Mesenchymal stem cell (in vitro differentiated cells and primary cell): ENCODE measurements around the gene MAPKAP1.

ENCODE experiments used
- DNase-seq: peaks from one replicate; pipeline ENCODE4 v3.0.0-alpha.2; 2013
- H2AFZ ChIP-seq: one replicate; pipeline ENCODE4 v1.6.1; 2013; ENCODE audit warnings: low read depth, mild to moderate bottlenecking, control low read depth, inconsistent platforms, low read length, moderate library complexity
- H2AK5ac ChIP-seq: 2 replicates; pipeline ENCODE4 v1.6.1; 2013; ENCODE audit warnings: low read length, moderate library complexity, mild to moderate bottlenecking, inconsistent platforms; ENCODE audit not compliant: severe bottlenecking
- H2BK120ac ChIP-seq: one replicate; pipeline ENCODE4 v1.6.1; 2013; ENCODE audit warnings: low read depth, mild to moderate bottlenecking, inconsistent platforms, low read length, moderate library complexity
- H2BK12ac ChIP-seq, 2 experiments: one replicate each; pipeline ENCODE4 v1.6.1; 2013; ENCODE audit warnings: inconsistent platforms in 2 of 2, low read length in 2 of 2, mild to moderate bottlenecking in 2 of 2, moderate library complexity in 2 of 2, control low read depth in 1 of 2
- H2BK15ac ChIP-seq: one replicate; pipeline ENCODE4 v1.6.1; 2013; ENCODE audit warnings: mild to moderate bottlenecking, low read depth, inconsistent platforms; ENCODE audit not compliant: poor library complexity, severe bottlenecking
- H2BK5ac ChIP-seq: 2 replicates; pipeline ENCODE4 v1.6.1; 2013; ENCODE audit warnings: low read depth, mild to moderate bottlenecking, low read length, control low read depth, inconsistent platforms; ENCODE audit not compliant: poor library complexity, severe bottlenecking
- H3K14ac ChIP-seq, 2 experiments: one replicate each; pipeline ENCODE4 v1.6.1; 2013; ENCODE audit warnings: inconsistent platforms in 2 of 2, low read length in 2 of 2, control low read depth in 1 of 2, mild to moderate bottlenecking in 1 of 2, moderate library complexity in 1 of 2
- H3K18ac ChIP-seq, 2 experiments: one replicate each; pipeline ENCODE4 v1.6.1; 2013; ENCODE audit warnings: inconsistent platforms in 2 of 2, low read length in 2 of 2, control low read depth in 1 of 2, low read depth in 1 of 2, mild to moderate bottlenecking in 1 of 2
- H3K23ac ChIP-seq, 2 experiments: one replicate each; pipeline ENCODE4 v1.6.1; 2013; ENCODE audit warnings: inconsistent platforms in 2 of 2, low read length in 2 of 2, mild to moderate bottlenecking in 2 of 2, moderate library complexity in 2 of 2, control low read depth in 1 of 2
- H3K27ac ChIP-seq: 2 replicates; pipeline ENCODE4 v1.5.1; 2013; ENCODE audit warnings: mild to moderate bottlenecking, moderate library complexity, low read length, control low read depth, inconsistent platforms; ENCODE audit not compliant: poor library complexity, severe bottlenecking
- H3K27me3 ChIP-seq, 2 experiments: 2 replicates each; pipeline versions ENCODE4 v1.6.1 to v1.7.0; 2013; ENCODE audit warnings: low read length in 2 of 2, mild to moderate bottlenecking in 2 of 2, moderate library complexity in 2 of 2, control low read depth in 1 of 2, inconsistent platforms in 1 of 2; ENCODE audit not compliant: control insufficient read depth in 1 of 2, insufficient read depth in 1 of 2
- H3K36me3 ChIP-seq, 2 experiments: 2 replicates each; pipeline versions ENCODE4 v1.6.1 to v1.7.0; 2013; ENCODE audit warnings: low read length in 2 of 2, control low read depth in 1 of 2, inconsistent platforms in 1 of 2, low read depth in 1 of 2, mild to moderate bottlenecking in 1 of 2; ENCODE audit not compliant: insufficient read depth in 2 of 2, control insufficient read depth in 1 of 2
- H3K4ac ChIP-seq, 2 experiments: one replicate each; pipeline ENCODE4 v1.6.1; 2013; ENCODE audit warnings: inconsistent platforms in 2 of 2, low read length in 2 of 2, mild to moderate bottlenecking in 2 of 2, moderate library complexity in 2 of 2, control low read depth in 1 of 2, low read depth in 1 of 2
- H3K4me1 ChIP-seq: 2 replicates; pipeline ENCODE4 v1.6.1; 2013; ENCODE audit warnings: low read depth, low read length, control low read depth; ENCODE audit not compliant: control insufficient read depth, insufficient read depth
- H3K4me2 ChIP-seq: 2 replicates; pipeline ENCODE4 v1.6.1; 2013; ENCODE audit warnings: low read length, mild to moderate bottlenecking, inconsistent platforms; ENCODE audit not compliant: poor library complexity, severe bottlenecking
- H3K4me3 ChIP-seq, 2 experiments: 2 replicates each; pipeline versions ENCODE4 v1.5.1 to v1.7.0; 2013; ENCODE audit warnings: low read length in 2 of 2, mild to moderate bottlenecking in 2 of 2, control low read depth in 1 of 2, low read depth in 1 of 2; ENCODE audit not compliant: insufficient read depth in 1 of 2
- H3K79me1 ChIP-seq: replicated peaks from 2 replicates; pipeline ENCODE4 v1.6.1; 2013; ENCODE audit warnings: mild to moderate bottlenecking, control low read depth, low read length, inconsistent platforms; ENCODE audit not compliant: poor library complexity, severe bottlenecking
- H3K9ac ChIP-seq: 2 replicates; pipeline ENCODE4 v1.7.0; 2013; ENCODE audit warnings: mild to moderate bottlenecking, low read length, moderate library complexity
- H3K9me3 ChIP-seq: 2 replicates; pipeline ENCODE4 v1.7.0; 2013; ENCODE audit warnings: mild to moderate bottlenecking, low read length; ENCODE audit not compliant: control insufficient read depth
- H4K8ac ChIP-seq: one replicate; pipeline ENCODE4 v1.6.1; 2013; ENCODE audit warnings: inconsistent platforms, mild to moderate bottlenecking, low read length, moderate library complexity
- H4K91ac ChIP-seq: one replicate; pipeline ENCODE4 v1.6.1; 2013; ENCODE audit warnings: mild to moderate bottlenecking, low read length, inconsistent platforms
- whole genome bisulfite sequencing: methylation state at CpG from one replicate; pipeline ENCODE4 v1.1.7; 2013; ENCODE audit warnings: mixed read lengths; 5-methylcytosine and 5-hydroxymethylcytosine counted together

The MAPKAP1 gene

DNA sequence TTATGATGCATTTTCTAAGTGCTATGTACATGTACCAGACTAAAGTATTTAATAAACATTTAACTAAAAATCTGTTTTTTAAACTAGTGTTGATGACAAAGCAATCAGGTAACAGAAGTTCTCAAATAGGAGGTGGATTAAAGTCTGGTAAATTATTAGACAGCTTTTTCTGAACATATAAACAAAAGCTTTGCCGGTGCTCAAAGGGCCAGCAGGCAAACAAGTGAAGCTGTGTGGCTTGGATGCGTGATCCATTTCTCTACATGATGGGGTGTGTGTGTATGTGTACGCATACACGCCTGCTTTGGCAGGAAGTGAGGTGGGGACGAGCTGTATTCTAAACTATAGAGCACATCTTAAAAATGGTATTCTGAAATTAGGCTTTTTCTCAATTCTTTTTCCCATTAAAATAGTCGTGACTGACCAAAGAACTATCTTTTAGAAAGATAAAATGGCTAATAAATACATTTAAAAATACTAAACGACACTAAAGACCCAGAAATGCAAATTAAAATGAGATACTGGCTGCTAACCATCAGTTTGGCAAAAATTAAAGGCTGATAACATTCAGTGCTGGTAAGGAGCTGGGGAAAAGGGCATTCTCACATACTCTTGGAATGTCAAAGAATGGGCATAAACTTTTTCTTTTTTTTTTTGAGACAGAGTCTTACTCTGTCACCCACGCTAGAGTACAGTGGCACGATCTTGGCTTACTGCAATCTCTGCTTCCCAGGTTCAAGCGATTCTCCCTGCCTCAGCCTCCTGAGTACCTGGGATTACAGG is 174.0 kb downstream of the MAPKAP1 start:
- H3K27ac ChIP-seq, result no peak overlapping the region
- no peak overlapping the region for H2AFZ ChIP-seq
- no peak overlapping the region for H3K4ac ChIP-seq
- H3K4me2 ChIP-seq, result no peak overlapping the region
- peaks cover 16% of the 10 kb centered on the region for H3K79me1 ChIP-seq
- H3K9ac ChIP-seq, result no peak overlapping the region
- no peak for DNase-seq
- H3K9me3 ChIP-seq, result no peaks in the 10 kb centered on the region
- H3K14ac ChIP-seq, result no peak overlapping the region
- H3K4me1 ChIP-seq, result peaks cover 15% of the 10 kb centered on the region
- no peak overlapping the region for H2AK5ac ChIP-seq
- no peak overlapping the region for H3K23ac ChIP-seq
- H2BK5ac ChIP-seq, result no peak overlapping the region
- no peaks in the 10 kb centered on the region for H3K27me3 ChIP-seq
- H3K4me3 ChIP-seq, result no peak overlapping the region
- no peak overlapping the region for H2BK120ac ChIP-seq
- H2BK12ac ChIP-seq, result no peak overlapping the region
- no peak overlapping the region for H2BK15ac ChIP-seq
- no peak overlapping the region for H4K8ac ChIP-seq
- WGBS, result 91% methylated on average over 5 of the region's 10 CpGs
- H3K36me3 ChIP-seq, result peaks cover 0 to 3% of the 10 kb centered on the region in 2 experiments
- H3K18ac ChIP-seq, result no peak overlapping the region
- H4K91ac ChIP-seq, result no peak overlapping the region

- Histone ChIP-seq H3K14ac (peak overlapping the region in 1 of 2 experiments; percentile 29), H3K4me3 (no peak overlapping the region), H3K27me3 (no peaks in the 10 kb centered on the region), H2AFZ (no peak overlapping the region), H3K36me3 (peaks cover 0 to 3% of the 10 kb centered on the region in 2 experiments), H3K4me1 (peaks cover 11% of the 10 kb centered on the region), H3K4me2 (no peak overlapping the region), H2BK12ac (no peak overlapping the region), H3K18ac (peak overlapping the region in 1 of 2 experiments; percentile 35), H2BK15ac (no peak overlapping the region), H4K8ac (no peak overlapping the region), H3K9ac (no peak overlapping the region), H2BK120ac (no peak overlapping the region), H3K9me3 (no peaks in the 10 kb centered on the region), H2BK5ac (no peak overlapping the region), H4K91ac (no peak overlapping the region), H3K23ac (no peak overlapping the region), H2AK5ac (no peak overlapping the region), H3K4ac (peak overlapping the region in 1 of 2 experiments; percentile 73), H3K79me1 (peaks cover 18% of the 10 kb centered on the region), H3K27ac (no peak overlapping the region)
- WGBS, result 40% methylated on average over 2 of the region's 3 CpGs
- DNase-seq, result peak; percentile 24
Measured at GRCh38 chr9:125532412-125532811, 174.6 kb downstream of the MAPKAP1 start.

- H3K9me3 ChIP-seq, result no peaks in the 10 kb centered on the region
- no peak overlapping the region for H3K4ac ChIP-seq
- no peak overlapping the region for H2AK5ac ChIP-seq
- H3K23ac ChIP-seq, result no peak overlapping the region
- H4K8ac ChIP-seq, result no peak overlapping the region
- H3K27ac ChIP-seq, result no peak overlapping the region
- no peak overlapping the region for H2BK120ac ChIP-seq
- DNase-seq, result no peak
- no peak overlapping the region for H2BK5ac ChIP-seq
- H3K79me1 ChIP-seq, result peaks cover 18% of the 10 kb centered on the region
- no peak overlapping the region for H3K4me3 ChIP-seq
- peaks cover 10% of the 10 kb centered on the region for H3K4me1 ChIP-seq
- H3K9ac ChIP-seq, result no peak overlapping the region
- no peak overlapping the region for H3K4me2 ChIP-seq
- H3K14ac ChIP-seq, result no peak overlapping the region
- no peak overlapping the region for H2BK12ac ChIP-seq
- H2BK15ac ChIP-seq, result no peak overlapping the region
- H2AFZ ChIP-seq, result no peak overlapping the region
- H4K91ac ChIP-seq, result no peak overlapping the region
- H3K27me3 ChIP-seq, result no peaks in the 10 kb centered on the region
- peak overlapping the region; percentile 21 to 86 for H3K18ac ChIP-seq
- H3K36me3 ChIP-seq, result no peaks in the 10 kb centered on the region
- 100% methylated on average over 1 of the region's 5 CpGs for WGBS
Measured at GRCh38 chr9:125529589-125530515, 177.2 kb downstream of the MAPKAP1 start.

DNA sequence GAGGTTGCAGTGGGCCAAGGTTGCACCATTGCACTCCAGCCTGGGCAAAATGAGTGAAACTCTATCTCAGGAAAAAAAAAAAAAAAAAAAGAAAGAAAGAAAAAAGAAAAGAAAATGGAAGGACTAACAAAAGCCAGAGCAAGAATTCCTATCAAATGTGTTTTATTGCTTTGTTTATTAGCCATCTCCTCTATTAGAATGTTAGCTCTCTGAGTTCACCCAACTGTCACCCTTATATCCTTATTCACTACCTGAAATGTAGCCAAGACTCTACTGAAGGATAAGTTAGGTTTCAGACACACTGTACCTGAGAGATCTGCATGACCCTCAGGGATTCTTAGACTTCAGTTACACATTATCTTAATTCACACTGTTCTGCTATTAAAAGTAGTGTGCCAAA is 177.9 kb downstream of the MAPKAP1 start:
- H3K4me1 ChIP-seq, result peaks cover 10% of the 10 kb centered on the region
- no peak overlapping the region for H3K23ac ChIP-seq
- no peak overlapping the region for H3K18ac ChIP-seq
- H2BK5ac ChIP-seq, result no peak overlapping the region
- H2BK15ac ChIP-seq, result no peak overlapping the region
- no peak overlapping the region for H3K4me3 ChIP-seq
- no peak for DNase-seq
- H3K79me1 ChIP-seq, result peaks cover 18% of the 10 kb centered on the region
- H2AK5ac ChIP-seq, result no peak overlapping the region
- no peaks in the 10 kb centered on the region for H3K36me3 ChIP-seq
- H3K14ac ChIP-seq, result no peak overlapping the region
- H2AFZ ChIP-seq, result no peak overlapping the region
- no peak overlapping the region for H3K9ac ChIP-seq
- no peaks in the 10 kb centered on the region for H3K27me3 ChIP-seq
- H2BK120ac ChIP-seq, result no peak overlapping the region
- H3K4ac ChIP-seq, result no peak overlapping the region
- H4K8ac ChIP-seq, result no peak overlapping the region
- H3K9me3 ChIP-seq, result no peaks in the 10 kb centered on the region
- no peak overlapping the region for H2BK12ac ChIP-seq
- H3K4me2 ChIP-seq, result no peak overlapping the region
- no peak overlapping the region for H3K27ac ChIP-seq
- no peak overlapping the region for H4K91ac ChIP-seq
